Inferior parietal cortex (tissue), 1 donor: ENCODE data around the gene TACC2.
A peak's percentile ranks its signal among the peaks of the same experiment; 100 is the strongest.
"Not testable (repeated sequence)": the region's sequence is repeated elsewhere in the genome, so short reads cannot be mapped to it uniquely, and the experiment has no call there.

ENCODE experiments used
- DNase-seq: peaks from one replicate; pipeline ENCODE4 v3.0.0-alpha.2; 2016; ENCODE audit errors: extremely low spot score

The TACC2 gene

GRCh38 chr10:122190176-122190943 is 201.4 kb downstream of the TACC2 start:
- DNase-seq, result no peak

GRCh38 chr10:122191936-122192541 is 203.1 kb downstream of the TACC2 start:
- no peak for DNase-seq

- no peak for DNase-seq
Observed at GRCh38 chr10:122194251-122194650, 205.3 kb downstream of the TACC2 start.

- DNase-seq, result no peak
Observed at GRCh38 chr10:122196218-122196617, 207.3 kb downstream of the TACC2 start.

- DNase-seq, result no peak
Observed at GRCh38 chr10:122197611-122198222, 208.8 kb downstream of the TACC2 start.

- no peak for DNase-seq
Observed at GRCh38 chr10:122198631-122199030, 209.7 kb downstream of the TACC2 start.

- no peak for DNase-seq
Observed at GRCh38 chr10:122199070-122199469, 210.1 kb downstream of the TACC2 start.

- no peak for DNase-seq
Observed at GRCh38 chr10:122199689-122200088, 210.7 kb downstream of the TACC2 start.

- DNase-seq, result no peak
Observed at GRCh38 chr10:122201401-122201800, 212.4 kb downstream of the TACC2 start.

- DNase-seq, result not testable (repeated sequence)
Observed at GRCh38 chr10:122203180-122203579, 214.2 kb downstream of the TACC2 start.

- no peak for DNase-seq
Observed at GRCh38 chr10:122204691-122205489, 215.9 kb downstream of the TACC2 start.

- no peak for DNase-seq
Observed at GRCh38 chr10:122206471-122207065, 217.6 kb downstream of the TACC2 start.

- DNase-seq, result no peak
Observed at GRCh38 chr10:122207163-122207562, 218.2 kb downstream of the TACC2 start.

GRCh38 chr10:122207596-122207995 is 218.6 kb downstream of the TACC2 start:
- no peak for DNase-seq

GRCh38 chr10:122208571-122209430 is 219.8 kb downstream of the TACC2 start:
- no peak for DNase-seq

- no peak for DNase-seq
Observed at GRCh38 chr10:122210481-122211265, 221.7 kb downstream of the TACC2 start.

GRCh38 chr10:122213364-122213763 is 224.4 kb downstream of the TACC2 start:
- DNase-seq, result no peak

GRCh38 chr10:122213766-122214165 is 224.8 kb downstream of the TACC2 start:
- DNase-seq, result peak; percentile 47

GRCh38 chr10:122216047-122216446 is 227.1 kb downstream of the TACC2 start:
- DNase-seq, result no peak

- DNase-seq, result no peak
Observed at GRCh38 chr10:122219340-122219739, 230.4 kb downstream of the TACC2 start.
